NCI-H2196 treated with DMSO at 0.1 percent for 48 hours (cell line): Measurements from ENCODE around the gene CLDN6.

Experiments
- DNase-seq: peaks from one replicate; lab custom pipeline; 2025; ENCODE audit not compliant: unreplicated experiment; lab: John Stamatoyannopoulos, UW

CLDN6 gene

DNA sequence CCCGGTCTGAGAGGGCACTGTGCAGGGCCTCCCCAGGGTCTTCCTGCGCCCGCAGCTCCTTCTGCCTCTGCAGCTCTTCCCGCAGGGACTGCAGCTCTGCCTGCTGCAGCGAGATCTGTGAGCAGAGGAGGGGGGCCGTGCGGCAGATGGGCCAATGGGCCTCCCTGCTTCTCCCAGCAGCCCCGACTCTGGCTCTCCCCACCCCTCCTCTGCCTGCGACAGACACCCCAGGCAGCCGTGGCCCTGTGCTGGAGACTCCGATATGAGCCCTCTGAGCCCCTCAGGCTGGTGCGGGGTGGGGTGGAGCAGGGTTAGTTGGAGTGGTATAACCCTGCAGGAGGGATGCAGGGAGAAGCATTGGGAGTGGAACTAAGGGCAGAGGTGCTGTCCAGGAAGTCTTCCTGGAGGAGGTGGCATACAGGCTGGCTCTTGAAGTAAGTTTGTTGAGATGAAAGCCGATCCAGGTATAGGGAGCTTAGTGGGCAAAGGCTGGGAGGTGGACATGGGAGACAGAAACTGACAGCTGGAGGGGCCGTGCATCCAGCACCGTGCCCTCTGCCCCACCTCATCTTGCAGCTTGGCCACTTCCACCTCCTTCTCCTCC lies 10.8 kb upstream of the CLDN6 start:
- no peak for DNase-seq

DNA sequence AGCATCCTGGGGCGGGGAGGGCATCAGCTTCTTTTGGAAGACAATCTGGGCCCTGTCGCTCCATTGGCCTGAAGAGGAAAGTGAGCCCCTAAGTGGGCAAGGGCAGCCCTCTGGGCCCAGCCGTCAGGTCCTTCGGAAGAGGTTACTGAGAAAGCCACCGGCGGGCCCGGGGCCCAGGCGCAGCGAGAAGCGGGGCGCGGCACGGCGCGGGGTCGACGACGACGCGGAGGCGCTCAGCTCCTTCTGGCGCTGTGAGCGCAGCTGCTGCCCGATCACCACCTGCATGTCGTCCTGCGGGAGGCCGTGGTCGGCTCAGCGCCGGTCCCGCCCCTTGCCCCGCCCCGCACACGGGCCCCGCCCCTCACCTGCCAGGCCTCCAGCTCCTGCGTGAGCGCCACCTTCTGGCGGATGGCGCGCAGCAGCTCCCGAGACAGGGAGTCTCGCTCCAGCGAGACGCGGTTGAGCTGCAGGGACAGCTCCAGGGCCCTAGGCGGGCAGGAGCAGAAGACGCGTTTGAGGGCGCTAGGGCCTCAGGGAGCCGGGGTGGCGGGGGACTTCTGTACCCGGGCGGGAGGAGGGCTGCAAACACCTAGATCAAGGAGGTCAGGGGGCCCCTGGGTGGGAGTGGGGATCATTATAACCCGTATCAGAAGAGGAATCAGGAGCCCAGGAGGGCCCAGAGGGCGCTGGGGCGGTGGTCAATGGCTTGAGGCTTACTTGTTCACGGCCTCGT lies 10.2 kb upstream of the CLDN6 start:
- DNase-seq, result peak; percentile 80

DNA sequence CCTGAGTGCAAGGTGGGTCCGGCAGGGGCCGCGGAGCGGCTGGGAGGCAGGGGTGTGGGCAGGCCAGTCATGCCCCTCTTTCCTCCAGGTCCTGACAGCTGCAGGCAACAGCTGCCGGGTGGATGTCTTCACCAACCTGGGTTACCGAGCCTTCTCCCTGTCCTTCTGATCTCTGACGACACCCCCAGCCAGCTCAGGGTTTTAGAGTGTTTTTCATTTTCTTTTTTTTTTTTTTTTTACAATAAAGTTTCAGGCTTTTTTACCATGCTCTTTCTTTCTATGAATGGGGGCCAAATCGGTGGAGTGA lies 9.5 kb upstream of the CLDN6 start:
- no peak for DNase-seq

DNA sequence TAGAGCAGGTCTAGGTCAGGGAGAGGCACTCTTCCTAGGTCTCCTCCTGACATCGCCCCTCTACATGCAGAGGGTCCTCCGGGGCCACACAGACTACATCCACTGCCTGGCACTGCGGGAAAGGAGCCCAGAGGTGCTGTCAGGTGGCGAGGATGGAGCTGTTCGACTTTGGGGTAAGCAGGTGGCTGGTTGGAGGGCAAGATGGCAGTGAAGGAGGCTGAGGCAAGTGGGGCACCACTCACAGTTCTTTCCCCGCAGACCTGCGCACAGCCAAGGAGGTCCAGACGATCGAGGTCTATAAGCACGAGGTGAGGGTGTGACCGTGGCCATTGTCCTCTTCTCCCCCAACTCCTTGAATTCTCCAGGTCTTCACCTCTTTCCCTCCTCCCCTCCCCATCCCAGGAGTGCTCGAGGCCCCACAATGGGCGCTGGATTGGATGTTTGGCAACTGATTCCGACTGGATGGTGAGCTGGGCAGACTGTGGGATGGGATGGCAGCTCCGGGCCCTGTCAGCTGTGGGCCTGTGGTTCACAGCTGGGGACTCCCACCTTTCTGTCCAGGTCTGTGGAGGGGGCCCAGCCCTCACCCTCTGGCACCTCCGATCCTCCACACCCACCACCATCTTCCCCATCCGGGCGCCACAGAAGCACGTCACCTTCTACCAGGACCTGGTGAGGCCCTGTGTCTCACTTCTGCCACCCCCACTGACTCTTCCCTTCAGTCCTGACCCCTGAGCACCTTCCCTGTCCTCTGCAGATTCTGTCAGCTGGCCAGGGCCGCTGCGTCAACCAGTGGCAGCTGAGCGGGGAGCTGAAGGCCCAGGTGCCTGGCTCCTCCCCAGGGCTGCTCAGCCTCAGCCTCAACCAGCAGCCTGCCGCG lies 8.9 kb upstream of the CLDN6 start:
- no peak for DNase-seq

- no peak for DNase-seq
Measured at GRCh38 chr16:3026003-3026378, 8.0 kb upstream of the CLDN6 start.

GRCh38 chr16:3025032-3026002 lies 7.3 kb upstream of the CLDN6 start:
- no peak for DNase-seq

DNA sequence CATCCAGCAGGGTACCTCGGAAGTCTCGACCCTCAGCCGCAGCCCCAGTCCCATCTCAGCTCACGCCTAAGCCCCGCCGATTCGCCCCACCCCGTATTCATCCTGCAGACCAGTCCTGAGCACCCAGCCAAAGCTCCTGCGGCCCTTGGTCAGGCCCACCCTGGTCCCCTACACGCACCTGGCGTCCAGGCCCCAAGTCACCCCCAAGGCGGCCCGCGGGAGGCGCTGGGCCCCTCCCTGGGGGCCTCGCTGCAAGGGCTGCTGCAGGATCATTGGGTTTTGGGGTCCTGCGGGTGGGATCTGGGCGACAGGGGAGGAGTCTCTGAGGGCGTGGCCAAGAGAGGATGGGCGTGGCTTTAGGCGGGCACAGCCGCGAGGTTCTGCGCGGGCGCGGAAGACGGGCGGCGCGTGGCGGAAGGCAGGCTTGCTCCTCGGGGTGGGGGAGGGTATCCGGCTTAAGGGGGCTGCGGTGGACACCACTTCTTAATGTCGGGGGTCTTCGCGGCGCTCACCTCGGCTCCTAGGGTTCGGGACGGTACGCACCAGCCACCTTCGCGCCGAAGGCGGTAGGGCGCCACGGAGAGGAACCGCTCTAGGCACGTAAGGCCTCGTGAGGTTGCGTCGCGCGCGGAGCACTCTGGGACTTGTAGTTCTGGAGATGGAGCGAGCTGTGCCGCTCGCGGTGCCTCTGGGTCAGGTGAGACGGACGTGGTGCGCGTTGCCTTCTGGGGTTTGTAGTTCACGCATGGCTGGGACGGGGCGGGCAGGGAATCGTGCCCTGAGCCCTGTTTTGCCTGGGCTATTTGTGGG lies 5.9 kb upstream of the CLDN6 start, which contains the start of the genes HCFC1R1 and THOC6:
HCFC1R1 (minus strand) TSS at position 274 of the 810 bp plus-strand sequence; CDS start at position 273, 1 bp downstream.
THOC6 (plus strand) TSS at position 367 of the 810 bp plus-strand sequence; CDS start at position 659, 292 bp downstream.
- DNase-seq, result peak; percentile 91

DNA sequence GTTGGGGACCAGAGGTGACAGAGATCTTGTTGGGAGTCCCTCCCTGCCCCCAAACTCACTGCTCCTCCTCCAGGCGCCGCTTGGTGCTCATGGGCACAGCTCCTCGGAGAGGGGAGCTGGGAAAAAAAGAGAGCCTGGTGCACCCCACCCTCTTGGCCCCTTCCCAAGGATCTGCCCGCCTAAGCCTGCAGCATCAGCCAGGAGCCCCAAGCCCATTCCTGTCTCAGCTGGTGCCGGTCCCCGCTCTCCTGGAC lies 5.4 kb upstream of the CLDN6 start:
- DNase-seq, result no peak

DNA sequence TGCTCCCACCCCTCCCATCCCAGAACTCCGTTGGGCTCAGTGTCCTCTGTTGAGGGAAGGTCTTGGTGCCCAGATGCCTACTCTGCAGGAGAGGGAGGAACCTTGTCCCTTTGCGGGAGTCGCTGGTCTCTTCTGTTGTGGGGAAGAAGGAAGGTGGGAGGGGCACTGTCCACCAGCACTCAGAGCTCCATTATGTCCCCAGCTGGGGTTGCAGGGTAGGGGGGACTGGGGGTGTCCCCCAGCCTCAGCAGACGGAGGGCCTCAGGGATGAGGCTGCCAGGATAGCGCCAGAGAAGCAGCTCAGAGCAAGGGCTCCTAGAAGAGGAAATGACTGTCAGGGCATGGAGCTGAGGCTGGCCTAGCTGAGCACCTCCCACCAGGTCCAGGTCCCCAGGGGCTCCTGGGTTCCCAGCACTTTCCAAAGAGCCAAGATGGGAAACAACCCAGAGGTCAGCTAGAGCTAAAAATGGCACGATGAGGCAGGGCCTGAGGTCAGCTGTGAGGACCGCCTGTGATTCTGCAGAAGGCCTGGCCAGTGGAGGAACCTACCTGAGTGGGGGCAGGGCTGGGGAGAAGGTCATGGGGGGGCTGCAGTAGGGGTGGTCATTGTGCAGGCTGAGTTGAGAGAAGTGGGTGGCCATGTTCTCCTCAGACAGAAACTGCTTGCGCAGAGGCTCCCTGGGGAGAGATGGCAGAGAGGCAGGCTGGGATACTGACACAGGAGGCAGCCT lies 4.9 kb upstream of the CLDN6 start:
- no peak for DNase-seq

GRCh38 chr16:3022208-3022683 lies 4.3 kb upstream of the CLDN6 start:
- DNase-seq, result peak; percentile 59

- peak; percentile 40 for DNase-seq
Measured at GRCh38 chr16:3021449-3022207, 3.6 kb upstream of the CLDN6 start.

GRCh38 chr16:3020604-3021448 lies 2.8 kb upstream of the CLDN6 start:
- DNase-seq, result peak; percentile 39

GRCh38 chr16:3020247-3020603 lies 2.2 kb upstream of the CLDN6 start, which contains the start of gene TNFRSF12A:
TSS of gene TNFRSF12A (plus strand) at chr16:3020368. CDS start at chr16:3020398, 30 bp downstream.
- DNase-seq, result peak; percentile 47

DNA sequence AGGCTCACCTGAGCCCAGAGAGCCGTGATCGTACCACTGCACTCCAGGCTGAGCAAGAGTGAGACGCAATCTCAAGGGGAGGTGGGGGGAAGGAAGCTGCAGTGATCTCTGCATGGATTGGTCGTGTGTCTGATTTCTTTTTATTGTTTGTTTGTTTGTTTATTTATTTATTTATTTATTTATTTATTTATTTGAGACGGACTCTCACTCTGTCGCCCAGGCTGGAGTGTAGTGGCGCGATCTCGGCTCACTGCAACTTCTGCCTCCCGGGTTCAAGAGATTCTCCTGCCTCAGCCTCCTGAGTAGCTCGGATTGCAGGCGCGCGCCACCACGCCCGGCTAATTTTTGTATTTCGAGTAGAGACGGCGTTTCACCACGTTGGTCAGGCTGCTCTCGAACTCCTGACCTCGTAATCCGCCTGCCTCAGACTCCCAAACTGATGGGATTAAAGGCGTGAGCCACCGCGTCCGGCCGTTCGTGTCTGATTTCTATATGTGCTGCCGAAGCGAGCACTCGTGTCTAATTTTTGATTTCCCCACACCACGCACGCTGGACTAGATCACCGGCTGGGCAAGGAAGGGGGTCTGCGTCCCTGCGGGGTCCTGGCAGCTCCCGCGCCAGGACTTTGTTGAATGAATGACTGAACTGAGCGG lies 1.7 kb upstream of the CLDN6 start:
- DNase-seq, result no peak

GRCh38 chr16:3017344-3017743 lies 639 bp downstream of the CLDN6 start:
- no peak for DNase-seq

- no peak for DNase-seq
Measured at GRCh38 chr16:3015865-3016521, 2.0 kb downstream of the CLDN6 start.

DNA sequence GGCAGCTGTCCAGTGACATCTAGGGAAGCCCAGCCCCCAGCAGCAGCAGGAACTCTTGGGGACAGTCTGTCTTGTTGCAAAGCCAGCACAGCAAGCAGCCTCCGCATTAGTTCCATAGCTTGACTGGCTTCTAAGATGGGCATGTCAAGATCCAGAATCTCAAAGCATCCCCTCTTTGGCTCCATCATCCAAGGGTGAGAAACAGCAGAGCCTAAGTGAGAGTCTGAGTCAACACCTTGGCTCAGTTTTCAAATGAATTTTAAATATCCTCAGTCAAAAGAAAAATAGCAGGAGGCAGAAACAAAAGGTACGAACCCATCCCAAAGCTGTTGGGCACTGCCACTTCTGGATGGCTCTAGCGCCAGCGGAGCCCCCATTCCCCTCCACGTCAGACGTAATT lies 3.0 kb downstream of the CLDN6 start:
- DNase-seq, result no peak
